ENCODE results near the gene CBX8.

CBX8 gene

GRCh38 chr17:79796763-79797491 is at the start of gene CBX8:
Gene CBX8, minus strand, starts transcription at chr17:79797077. Its CDS starts 79 bp downstream, at chr17:79796998.
- peak; percentile 97 for DNase-seq (ENCODE audit: low read depth)

GRCh38 chr17:79845601-79845949 is 48.7 kb upstream of the CBX8 start:
- DNase-seq (ENCODE audit: low read depth), result no peak

- DNase-seq (ENCODE audit: low read depth), result no peak
Measured at GRCh38 chr17:79844869-79845600, 48.2 kb upstream of the CBX8 start.

GRCh38 chr17:79843816-79844800 is 47.2 kb upstream of the CBX8 start:
- DNase-seq (ENCODE audit: low read depth), result no peak

- no peak for DNase-seq (ENCODE audit: low read depth)
Measured at GRCh38 chr17:79843474-79843815, 46.6 kb upstream of the CBX8 start.

- no peak for DNase-seq (ENCODE audit: low read depth)
Measured at GRCh38 chr17:79842656-79843473, 46.0 kb upstream of the CBX8 start.

GRCh38 chr17:79842136-79842655 is 45.3 kb upstream of the CBX8 start:
- DNase-seq (ENCODE audit: low read depth), result no peak

- DNase-seq (ENCODE audit: low read depth), result no peak
Measured at GRCh38 chr17:79841369-79842135, 44.7 kb upstream of the CBX8 start.

- no peak for DNase-seq (ENCODE audit: low read depth)
Measured at GRCh38 chr17:79840989-79841286, 44.1 kb upstream of the CBX8 start.

- DNase-seq (ENCODE audit: low read depth), result no peak
Measured at GRCh38 chr17:79840269-79840988, 43.6 kb upstream of the CBX8 start.

- peak; percentile 74 for DNase-seq (ENCODE audit: low read depth)
Measured at GRCh38 chr17:79839356-79840268, 42.7 kb upstream of the CBX8 start, which contains the start of gene CBX4. Gene CBX4, minus strand, starts transcription at chr17:79839440. Its CDS starts 189 bp downstream, at chr17:79839251.

GRCh38 chr17:79838522-79839274 is 41.8 kb upstream of the CBX8 start:
- DNase-seq (ENCODE audit: low read depth), result no peak

GRCh38 chr17:79837888-79838521 is 41.1 kb upstream of the CBX8 start:
- DNase-seq (ENCODE audit: low read depth), result no peak

- DNase-seq (ENCODE audit: low read depth), result no peak
Measured at GRCh38 chr17:79836972-79837887, 40.4 kb upstream of the CBX8 start.

- DNase-seq (ENCODE audit: low read depth), result no peak
Measured at GRCh38 chr17:79836510-79836971, 39.7 kb upstream of the CBX8 start.

- no peak for DNase-seq (ENCODE audit: low read depth)
Measured at GRCh38 chr17:79835953-79836509, 39.2 kb upstream of the CBX8 start.

All from stimulated activated CD8-positive, alpha-beta memory T cell treated with anti-CD3 and anti-CD28 coated beads, Interleukin-15, amount 100 ng/mL, for 24 hours (primary cell).